Uterus (tissue), 2 donors: Measurements from ENCODE around the gene MS4A4A.

Experiments
- POLR2A ChIP-seq, 2 donors: fragments of 450-650 bp; IDR thresholded peaks; one replicate each; pipeline ENCODE4 v1.6.1; 2016; ENCODE audit warnings: antibody characterized with exemption in 2 of 2, mild to moderate bottlenecking in 1 of 2, moderate library complexity in 1 of 2
- TF ChIP-seq, protein P1 (sequence below), 4 experiments: fragments of 200-600 bp in 2 of 4; fragments of 450-650 bp in 2 of 4; sonication (generic) in 2 of 4; IDR thresholded peaks; one replicate each; pipeline ENCODE4 v1.5.1; 2016 to 2019; ENCODE audit warnings: antibody characterized with exemption in 4 of 4, mild to moderate bottlenecking in 2 of 4, moderate library complexity in 1 of 4

DNA sequence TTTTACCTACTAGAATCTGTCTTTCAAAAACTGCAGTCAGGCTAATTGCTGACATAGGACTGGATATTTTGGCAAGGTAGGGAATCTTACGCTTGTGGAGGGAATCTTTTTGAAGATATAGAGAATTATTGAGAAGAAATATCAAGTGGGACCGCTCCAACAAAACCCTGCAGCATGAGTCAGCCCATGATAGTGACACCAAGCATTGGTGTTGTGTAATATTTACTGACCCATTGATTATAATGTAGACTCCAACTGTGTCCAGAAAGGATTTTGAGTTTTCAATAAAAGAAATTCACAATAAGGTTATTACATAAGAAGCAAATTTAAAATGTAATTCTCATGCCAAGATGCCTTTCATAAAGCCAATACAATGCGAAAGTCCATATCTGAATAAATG is 20.7 kb downstream of the MS4A4A start:
- TF ChIP-seq, protein P1, sequence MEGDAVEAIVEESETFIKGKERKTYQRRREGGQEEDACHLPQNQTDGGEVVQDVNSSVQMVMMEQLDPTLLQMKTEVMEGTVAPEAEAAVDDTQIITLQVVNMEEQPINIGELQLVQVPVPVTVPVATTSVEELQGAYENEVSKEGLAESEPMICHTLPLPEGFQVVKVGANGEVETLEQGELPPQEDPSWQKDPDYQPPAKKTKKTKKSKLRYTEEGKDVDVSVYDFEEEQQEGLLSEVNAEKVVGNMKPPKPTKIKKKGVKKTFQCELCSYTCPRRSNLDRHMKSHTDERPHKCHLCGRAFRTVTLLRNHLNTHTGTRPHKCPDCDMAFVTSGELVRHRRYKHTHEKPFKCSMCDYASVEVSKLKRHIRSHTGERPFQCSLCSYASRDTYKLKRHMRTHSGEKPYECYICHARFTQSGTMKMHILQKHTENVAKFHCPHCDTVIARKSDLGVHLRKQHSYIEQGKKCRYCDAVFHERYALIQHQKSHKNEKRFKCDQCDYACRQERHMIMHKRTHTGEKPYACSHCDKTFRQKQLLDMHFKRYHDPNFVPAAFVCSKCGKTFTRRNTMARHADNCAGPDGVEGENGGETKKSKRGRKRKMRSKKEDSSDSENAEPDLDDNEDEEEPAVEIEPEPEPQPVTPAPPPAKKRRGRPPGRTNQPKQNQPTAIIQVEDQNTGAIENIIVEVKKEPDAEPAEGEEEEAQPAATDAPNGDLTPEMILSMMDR (IDR thresholded peaks at IDR 0.05) = no peak
- TF ChIP-seq POLR2A (IDR thresholded peaks at IDR 0.05) = no peak
